Hindlimb muscle (tissue), 1 donor: ENCODE data around the gene CHST8. TPM values are rescaled to one million over a fixed set of nuclear protein-coding genes. Genes with fewer than 3 reads are reported as not detected.

ENCODE experiments used
- DNase-seq: peaks from one replicate; pipeline ENCODE4 v3.0.0-alpha.2; 2013
- polyA plus RNA-seq: library from polyadenylated mRNA; unstranded; fragments of 120-200 nt; gene quantifications from one replicate; pipeline ENCODE4 v1.2.1, GENCODE V29; 2013; ENCODE audit not compliant: insufficient read length

Gene CHST8
- polyA plus RNA-seq, 1 donor: 0.52 TPM

GRCh38 chr19:33674626-33675367 lies 53.0 kb downstream of the CHST8 start:
- DNase-seq: no peak

GRCh38 chr19:33675501-33676124 lies 53.9 kb downstream of the CHST8 start:
- DNase-seq: no peak

- DNase-seq: no peak
Measured at GRCh38 chr19:33676999-33677665, 55.4 kb downstream of the CHST8 start.

GRCh38 chr19:33677745-33678426 lies 56.1 kb downstream of the CHST8 start:
- no peak for DNase-seq

- no peak for DNase-seq
Measured at GRCh38 chr19:33678796-33679585, 57.2 kb downstream of the CHST8 start.

GRCh38 chr19:33679696-33680095 lies 57.9 kb downstream of the CHST8 start:
- DNase-seq: no peak

- DNase-seq: no peak
Measured at GRCh38 chr19:33681081-33681680, 59.4 kb downstream of the CHST8 start.

- peak; percentile 19 for DNase-seq
Measured at GRCh38 chr19:33683881-33684537, 62.3 kb downstream of the CHST8 start.

GRCh38 chr19:33684538-33685232 lies 62.9 kb downstream of the CHST8 start:
- DNase-seq: no peak

- no peak for DNase-seq
Measured at GRCh38 chr19:33685541-33685940, 63.8 kb downstream of the CHST8 start.

GRCh38 chr19:33686262-33686661 lies 64.5 kb downstream of the CHST8 start:
- no peak for DNase-seq

- no peak for DNase-seq
Measured at GRCh38 chr19:33686687-33687480, 65.1 kb downstream of the CHST8 start.

- DNase-seq: no peak
Measured at GRCh38 chr19:33687481-33688170, 65.9 kb downstream of the CHST8 start.

GRCh38 chr19:33688171-33688992 lies 66.6 kb downstream of the CHST8 start:
- DNase-seq: no peak

GRCh38 chr19:33689138-33689746 lies 67.5 kb downstream of the CHST8 start:
- DNase-seq: no peak

GRCh38 chr19:33689868-33690267 lies 68.1 kb downstream of the CHST8 start:
- no peak for DNase-seq

- DNase-seq: no peak
Measured at GRCh38 chr19:33690378-33691029, 68.8 kb downstream of the CHST8 start.
